Stimulated activated CD8-positive, alpha-beta memory T cell treated with anti-CD3 and anti-CD28 coated beads, Interleukin-15, amount 100 ng/mL, for 48 hours (primary cell): ENCODE results near the gene KMT2C.
A peak's percentile ranks its signal among the peaks of the same experiment; 100 is the strongest.
"Not testable (repeated sequence)": the region's sequence is repeated elsewhere in the genome, so short reads cannot be mapped to it uniquely, and the experiment has no call there.

Experiments used
- DNase-seq, 2 donors: peaks; one replicate each; pipeline ENCODE4 v3.0.0-alpha.2; 2020; ENCODE audit warnings: low read depth in 2 of 2

Gene KMT2C

GRCh38 chr7:152403726-152404125 lies 32.1 kb downstream of the KMT2C start:
- DNase-seq = no peak

GRCh38 chr7:152402384-152403250 lies 33.2 kb downstream of the KMT2C start:
- DNase-seq = no peak

- no peak for DNase-seq
Observed at GRCh38 chr7:152399344-152399743, 36.5 kb downstream of the KMT2C start.

- no peak for DNase-seq
Observed at GRCh38 chr7:152395112-152395511, 40.7 kb downstream of the KMT2C start.

- not testable (repeated sequence) for DNase-seq
Observed at GRCh38 chr7:152394214-152394613, 41.6 kb downstream of the KMT2C start.

- DNase-seq = no peak
Observed at GRCh38 chr7:152392254-152392653, 43.5 kb downstream of the KMT2C start.

GRCh38 chr7:152386136-152386764 lies 49.6 kb downstream of the KMT2C start:
- not testable (repeated sequence) for DNase-seq

GRCh38 chr7:152384235-152385200 lies 51.3 kb downstream of the KMT2C start:
- not testable (repeated sequence) for DNase-seq

- DNase-seq = no peak
Observed at GRCh38 chr7:152383341-152384234, 52.2 kb downstream of the KMT2C start.

- DNase-seq = peak in 1 of 2 donors; percentile 11
Observed at GRCh38 chr7:152382244-152382643, 53.6 kb downstream of the KMT2C start.

- not testable (repeated sequence) for DNase-seq
Observed at GRCh38 chr7:152380931-152381578, 54.7 kb downstream of the KMT2C start.

GRCh38 chr7:152378497-152378896 lies 57.3 kb downstream of the KMT2C start:
- not testable (repeated sequence) for DNase-seq

GRCh38 chr7:152376716-152377484 lies 58.9 kb downstream of the KMT2C start:
- not testable (repeated sequence) for DNase-seq

GRCh38 chr7:152370297-152370696 lies 65.5 kb downstream of the KMT2C start:
- no peak for DNase-seq

GRCh38 chr7:152369518-152369917 lies 66.3 kb downstream of the KMT2C start:
- DNase-seq = no peak

GRCh38 chr7:152367170-152367569 lies 68.6 kb downstream of the KMT2C start:
- DNase-seq = no peak

- DNase-seq = no peak
Observed at GRCh38 chr7:152366662-152367061, 69.1 kb downstream of the KMT2C start.

GRCh38 chr7:152365982-152366603 lies 69.7 kb downstream of the KMT2C start:
- no peak for DNase-seq

GRCh38 chr7:152363798-152364197 lies 72.0 kb downstream of the KMT2C start:
- DNase-seq = no peak
